ENCODE results near the gene ADGRF4.

ADGRF4 gene

GRCh38 chr6:47729457-47729856 is 31.1 kb downstream of the ADGRF4 start:
- no peak overlapping the region for H3K4me3 ChIP-seq (replicated peaks; ENCODE audit: low read depth, low read length)
- TF ChIP-seq CTCF (IDR thresholded peaks at IDR 0.05; ENCODE audit: low read length, missing control alignments) = no peak
- no peak for DNase-seq (ENCODE audit: low read depth)

GRCh38 chr6:47733879-47734558 is 35.6 kb downstream of the ADGRF4 start:
- DNase-seq (ENCODE audit: low read depth) = peak; percentile 21
- peak; percentile 24 for TF ChIP-seq CTCF (IDR thresholded peaks at IDR 0.05; ENCODE audit: low read length, missing control alignments)
- H3K4me3 ChIP-seq (replicated peaks; ENCODE audit: low read depth, low read length) = no peak overlapping the region

- no peak overlapping the region for H3K4me3 ChIP-seq (replicated peaks; ENCODE audit: low read depth, low read length)
- DNase-seq (ENCODE audit: low read depth) = no peak
- TF ChIP-seq CTCF (IDR thresholded peaks at IDR 0.05; ENCODE audit: low read length, missing control alignments) = no peak
Observed at GRCh38 chr6:47734831-47735481, 36.6 kb downstream of the ADGRF4 start.

- no peak for TF ChIP-seq CTCF (IDR thresholded peaks at IDR 0.05; ENCODE audit: low read length, missing control alignments)
- peak; percentile 26 for DNase-seq (ENCODE audit: low read depth)
Observed at GRCh38 chr6:47736083-47736700, 37.8 kb downstream of the ADGRF4 start.

GRCh38 chr6:47737406-47737805 is 39.0 kb downstream of the ADGRF4 start:
- TF ChIP-seq CTCF (IDR thresholded peaks at IDR 0.05; ENCODE audit: low read length, missing control alignments) = no peak
- DNase-seq (ENCODE audit: low read depth) = no peak
- H3K4me3 ChIP-seq (replicated peaks; ENCODE audit: low read depth, low read length) = no peak overlapping the region

More at GRCh38 chr6:47736083-47736700, 37.8 kb downstream of the ADGRF4 start:
- H3K4me3 ChIP-seq (replicated peaks; ENCODE audit: low read depth, low read length) = no peak overlapping the region

- TF ChIP-seq CTCF (IDR thresholded peaks at IDR 0.05; ENCODE audit: low read length, missing control alignments) = no peak
- DNase-seq (ENCODE audit: low read depth) = no peak
- H3K4me3 ChIP-seq (replicated peaks; ENCODE audit: low read depth, low read length) = no peak overlapping the region
Observed at GRCh38 chr6:47740714-47741113, 42.3 kb downstream of the ADGRF4 start.

All from fibroblast of pulmonary artery (primary cell).